Breast epithelium (tissue), 4 donors: ENCODE measurements around the gene GRIN2C. TPM values are rescaled to one million over a fixed set of nuclear protein-coding genes. Genes with fewer than 3 reads are reported as not detected.

Source experiments
- DNase-seq, 2 donors: peaks; one replicate each; pipeline ENCODE4 v3.0.0-alpha.2; 2019; ENCODE audit warnings: low spot score in 2 of 2
- H3K27ac ChIP-seq, 2 donors: fragments of 200-600 bp; sonication (generic) in 1 of 2; one replicate each; pipeline ENCODE4 v1.5.1; 2016 to 2019; ENCODE audit warnings: mild to moderate bottlenecking in 1 of 2
- H3K27me3 ChIP-seq, 2 donors: fragments of 200-600 bp; sonication (generic) in 1 of 2; one replicate each; pipeline versions ENCODE4 v1.5.1 to v1.6.0; 2017 to 2019; ENCODE audit warnings: control low read depth in 1 of 2, mild to moderate bottlenecking in 1 of 2
- H3K36me3 ChIP-seq: fragments of 200-600 bp; one replicate; pipeline ENCODE4 v1.5.1; 2019
- H3K4me1 ChIP-seq, 2 donors: fragments of 200-600 bp; sonication (generic); one replicate each; pipeline ENCODE4 v1.5.1; 2016 to 2019; ENCODE audit warnings: control low read depth in 1 of 2
- H3K4me3 ChIP-seq, 3 donors: fragments of 200-600 bp; sonication (generic); 1 replicate in 2 of 3; 2 replicates in 1 of 3; pipeline ENCODE4 v1.5.1; 2016 to 2019; ENCODE audit warnings: mild to moderate bottlenecking in 3 of 3, moderate library complexity in 2 of 3
- H3K9me3 ChIP-seq, 2 donors: fragments of 200-600 bp; sonication (generic) in 1 of 2; one replicate each; pipeline ENCODE4 v1.5.1; 2016 to 2019; ENCODE audit warnings: control low read depth in 1 of 2
- CTCF ChIP-seq, 3 donors: fragments of 450-650 bp; IDR thresholded peaks; one replicate each; pipeline ENCODE4 v1.5.1; 2016 to 2017; ENCODE audit warnings: antibody characterized with exemption in 3 of 3, mild to moderate bottlenecking in 3 of 3, moderate library complexity in 3 of 3
- POLR2A ChIP-seq: fragments of 450-650 bp; IDR thresholded peaks from one replicate; pipeline ENCODE4 v1.6.1; 2016; ENCODE audit warnings: antibody characterized with exemption, mild to moderate bottlenecking, moderate library complexity
- POLR2AphosphoS5 ChIP-seq, 3 donors: sonication (generic); formaldehyde crosslinking; IDR thresholded peaks; one replicate each; pipeline ENCODE4 v1.6.1; 2017; ENCODE audit warnings: antibody characterized with exemption in 3 of 3
- intact Hi-C: fragments of 100-400 bp; cut with DNase I; formaldehyde crosslinking; loops from one replicate; pipeline ENCODE4 v1.15.1; 2023; ENCODE audit warnings: low total_unique reads
- total RNA-seq, 3 donors: library from RNA; depleted of rRNA; stranded (reverse); fragments of >200 nt; gene quantifications; one replicate each; pipeline ENCODE4 v1.1.0, GENCODE V29; 2016

The GRIN2C gene
- total RNA-seq, 3 donors from 2014 or later: 0.48 TPM; not detected in 2

DNA sequence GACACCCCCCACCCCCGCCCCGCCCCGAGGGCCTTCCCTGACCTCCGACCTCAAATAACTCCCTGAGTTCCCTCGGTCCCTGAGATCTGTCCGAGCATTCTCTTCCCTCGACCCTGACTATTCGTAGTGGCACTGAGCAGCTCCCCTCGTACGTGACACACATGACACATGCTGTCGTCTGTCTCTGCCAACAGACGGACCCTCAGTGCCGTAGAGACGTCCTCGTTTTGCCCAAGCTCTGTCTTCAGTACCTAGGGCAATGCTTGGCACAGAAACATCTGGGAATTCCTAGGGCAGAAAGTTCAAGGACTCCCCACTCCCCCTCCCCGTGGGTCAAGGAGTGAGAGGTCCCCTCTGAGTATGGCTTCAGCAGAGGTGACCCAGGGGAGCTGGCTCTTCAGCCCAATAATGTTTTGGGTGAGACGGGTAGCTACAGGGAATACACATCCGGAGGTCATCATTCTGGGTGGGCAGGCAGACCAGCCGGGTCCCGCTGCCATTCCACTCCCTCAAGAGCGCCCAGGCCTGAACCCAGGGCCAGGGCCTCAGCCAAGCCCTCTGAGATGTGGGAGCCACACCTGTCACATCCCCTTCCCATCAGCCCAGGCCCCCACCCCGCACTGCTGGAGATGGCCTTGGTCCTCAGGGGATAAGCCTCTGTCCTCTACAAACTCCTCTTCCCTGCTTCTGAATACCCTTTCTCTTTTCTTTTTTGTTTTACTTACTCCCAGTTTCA is 34.4 kb upstream of the GRIN2C start:
- intact Hi-C loops: no loop called here
- Histone ChIP-seq H3K4me3 (peak overlapping the region in 2 of 3 donors; percentile 43 to 58), H3K4me1 (no peaks in the 10 kb centered on the region), H3K27me3 (peaks cover 0 to 51% of the 10 kb centered on the region in 2 donors), H3K27ac (no peak overlapping the region), H3K9me3 (no peaks in the 10 kb centered on the region), H3K36me3 (no peaks in the 10 kb centered on the region)
- TF ChIP-seq POLR2A: no peak
- TF ChIP-seq CTCF (IDR thresholded peaks at IDR 0.05): no peak
- no peak for TF ChIP-seq POLR2AphosphoS5 (IDR thresholded peaks at IDR 0.05)
- DNase-seq: no peak

DNA sequence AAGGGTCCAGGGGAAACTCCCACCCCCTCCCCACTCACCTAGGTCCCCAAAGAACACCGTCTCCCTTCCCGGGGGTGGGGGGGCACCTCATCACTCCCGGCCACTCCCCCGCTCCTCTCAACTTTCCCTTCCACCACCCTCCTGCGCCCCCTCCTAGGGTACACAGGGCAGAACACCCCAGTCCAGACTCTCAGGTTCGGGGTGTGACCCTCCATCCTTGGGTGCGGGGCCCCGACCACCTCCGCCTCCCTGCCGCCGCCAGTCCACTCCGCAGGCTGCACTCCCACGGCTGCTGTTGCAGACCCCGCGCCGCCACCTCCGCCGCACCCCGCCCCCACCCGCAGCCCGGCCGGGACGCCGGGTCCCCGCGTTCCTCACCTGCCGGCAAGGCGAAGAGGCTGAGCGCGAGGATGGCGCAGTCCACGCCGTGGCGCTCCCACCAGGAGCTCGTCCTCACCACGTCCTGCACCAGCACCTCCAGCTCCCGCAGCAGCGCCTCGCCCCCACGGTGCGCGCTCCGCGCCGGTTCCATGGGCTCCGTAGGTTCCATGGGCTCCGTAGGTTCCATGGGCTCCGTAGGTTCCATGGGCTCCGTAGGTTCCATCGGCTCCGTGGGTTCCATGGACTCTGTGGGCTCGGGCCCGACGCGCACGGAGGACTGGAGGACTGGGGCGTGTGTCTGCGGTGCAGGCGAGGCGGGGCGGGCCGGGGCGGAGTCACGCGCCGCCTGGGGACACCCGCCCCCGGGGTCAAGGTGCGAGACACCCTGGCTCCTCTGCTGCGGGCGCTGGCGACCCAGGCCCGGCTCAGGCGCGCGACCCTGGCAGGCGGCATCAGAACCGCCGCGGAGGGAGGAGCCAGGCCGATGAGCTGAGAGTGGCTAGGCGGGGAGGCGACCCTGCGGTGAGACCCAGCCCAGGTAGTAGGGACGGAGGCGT is 33.6 kb upstream of the GRIN2C start, which contains the start of gene FADS6:
FADS6 (minus strand) TSS at position 660 of the 938 bp plus-strand sequence; CDS start at position 622, 38 bp downstream.
- intact Hi-C loops: no loop called here
- TF ChIP-seq CTCF (IDR thresholded peaks at IDR 0.05): no peak
- TF ChIP-seq POLR2AphosphoS5 (IDR thresholded peaks at IDR 0.05): no peak
- H3K27me3 ChIP-seq: peaks cover 0 to 56% of the 10 kb centered on the region in 2 donors
- H3K4me3 ChIP-seq: peak within 1 kb of the TSS in 2 of 3 donors; percentile 43 to 58
- DNase-seq: no peak
- no peaks in the 10 kb centered on the region for H3K36me3 ChIP-seq
- no peaks in the 10 kb centered on the region for H3K9me3 ChIP-seq
- no peak within 1 kb of the TSS for H3K27ac ChIP-seq
- no peaks in the 10 kb centered on the region for H3K4me1 ChIP-seq

- H3K4me1 ChIP-seq: no peaks in the 10 kb centered on the region
- H3K4me3 ChIP-seq: no peak overlapping the region
- no peaks in the 10 kb centered on the region for H3K9me3 ChIP-seq
- peaks cover 0 to 56% of the 10 kb centered on the region in 2 donors for H3K27me3 ChIP-seq
- H3K27ac ChIP-seq: no peak overlapping the region
- H3K36me3 ChIP-seq: no peaks in the 10 kb centered on the region
- intact Hi-C loops: no loop called here
- DNase-seq: no peak
- TF ChIP-seq CTCF (IDR thresholded peaks at IDR 0.05) (no peak), POLR2AphosphoS5 (IDR thresholded peaks at IDR 0.05) (no peak), POLR2A (no peak)
Measured at GRCh38 chr17:74892013-74892841, 32.5 kb upstream of the GRIN2C start.

- H3K27me3 ChIP-seq: peaks cover 0 to 43% of the 10 kb centered on the region in 2 donors
- intact Hi-C loops: no loop called here
- H3K36me3 ChIP-seq: no peaks in the 10 kb centered on the region
- H3K4me3 ChIP-seq: no peak overlapping the region
- DNase-seq: no peak
- H3K4me1 ChIP-seq: no peaks in the 10 kb centered on the region
- no peak overlapping the region for H3K27ac ChIP-seq
- TF ChIP-seq POLR2AphosphoS5 (IDR thresholded peaks at IDR 0.05) (no peak), CTCF (IDR thresholded peaks at IDR 0.05) (no peak), POLR2A (no peak)
- no peaks in the 10 kb centered on the region for H3K9me3 ChIP-seq
Measured at GRCh38 chr17:74890554-74890953, 30.9 kb upstream of the GRIN2C start.
